A673 (cell line): ENCODE data around the gene PRPF6. TPM values are rescaled to one million over a fixed set of nuclear protein-coding genes. Genes with fewer than 3 reads are reported as not detected.
"Not testable (repeated sequence)": the region's sequence is repeated elsewhere in the genome, so short reads cannot be mapped to it uniquely, and the experiment has no call there.

ENCODE experiments used
- BruUV-seq: library from RNA; stranded (reverse); fragments of 400-500 nt; replicated peaks from 2 replicates; lab custom pipeline; 2021; lab: Mats Ljungman, UMichigan
- CTCF ChIA-PET: fragments of 300-600 bp; sonication (Branson Sonifier 250); formaldehyde crosslinking; loops from one replicate; lab custom pipeline; 2022; ENCODE audit warnings: antibody characterized with exemption; lab: Charles Lee
- POLR2A ChIA-PET: fragments of 300-600 bp; sonication (Branson Sonifier 250); formaldehyde crosslinking; loops from one replicate; lab custom pipeline; 2022; ENCODE audit warnings: antibody characterized with exemption; ENCODE audit not compliant: low non-redundant PET; lab: Charles Lee
- DNase-seq: peaks from one replicate; pipeline ENCODE4 v3.0.0-alpha.2; 2015; ENCODE audit warnings: low spot score
- H3K27ac ChIP-seq: fragments of 200-600 bp; sonication (generic); 2 replicates; pipeline ENCODE4 v1.5.1; 2016; ENCODE audit warnings: mixed run types, low read depth, mild to moderate bottlenecking, mixed read lengths, antibody characterized with exemption, low read length; ENCODE audit not compliant: poor library complexity, severe bottlenecking
- H3K27me3 ChIP-seq: fragments of 200-600 bp; sonication (generic); replicated peaks from 2 replicates; pipeline ENCODE4 v1.6.1; 2017; ENCODE audit warnings: mixed run types, low read depth, mild to moderate bottlenecking, mixed read lengths, antibody characterized with exemption, low read length; ENCODE audit not compliant: insufficient read depth, poor library complexity
- H3K36me3 ChIP-seq: fragments of 200-600 bp; sonication (generic); 2 replicates; pipeline ENCODE4 v1.6.1; 2016; ENCODE audit warnings: mixed run types, mild to moderate bottlenecking, mixed read lengths, antibody characterized with exemption, low read length; ENCODE audit not compliant: insufficient read depth, poor library complexity, severe bottlenecking
- H3K4me1 ChIP-seq: fragments of 200-600 bp; sonication (generic); 2 replicates; pipeline ENCODE4 v1.6.1; 2017; ENCODE audit warnings: mixed run types, mild to moderate bottlenecking, mixed read lengths, antibody characterized with exemption, low read length; ENCODE audit not compliant: insufficient read depth, poor library complexity, severe bottlenecking
- H3K4me3 ChIP-seq: fragments of 200-600 bp; sonication (generic); 2 replicates; pipeline ENCODE4 v1.5.1; 2016; ENCODE audit warnings: low read depth, mixed run types, mild to moderate bottlenecking, mixed read lengths, low read length; ENCODE audit not compliant: poor library complexity, severe bottlenecking
- H3K9me3 ChIP-seq: fragments of 200-600 bp; sonication (generic); 2 replicates; pipeline ENCODE4 v1.6.1; 2016; ENCODE audit warnings: mixed run types, low read depth, mild to moderate bottlenecking, mixed read lengths, antibody characterized with exemption, low read length; ENCODE audit not compliant: poor library complexity, severe bottlenecking
- EZH2 ChIP-seq: fragments of 200-600 bp; sonication (generic); IDR thresholded peaks from 2 replicates; pipeline ENCODE4 v1.6.1; 2017; ENCODE audit warnings: borderline replicate concordance, low read depth, mild to moderate bottlenecking, mixed read lengths, antibody characterized with exemption, low read length; ENCODE audit not compliant: poor library complexity, severe bottlenecking
- intact Hi-C: fragments of 100-400 bp; cut with micrococcal nuclease; formaldehyde crosslinking; loops from one replicate; pipeline ENCODE4 v1.10.0; 2022; ENCODE audit not compliant: unreplicated experiment
- total RNA-seq: library from RNA; stranded (reverse); gene quantifications from 2 replicates; pipeline ENCODE4 v1.2.3, GENCODE V29; 2021
- TF ChIP-seq, protein P1 (sequence below): fragments of 300-800, 200-600 bp; sonication (generic); conservative IDR thresholded peaks from 2 replicates; pipeline ENCODE4 v1.5.1; 2017; ENCODE audit warnings: low read depth, mild to moderate bottlenecking, antibody characterized with exemption, low read length, moderate library complexity, mixed read lengths

The PRPF6 gene
- total RNA-seq, 1 experiment from 2014 or later = 86.3 TPM

GRCh38 chr20:63959699-63960075 lies 21.2 kb upstream of the PRPF6 start:
- POLR2A ChIA-PET = no interaction called here
- Histone ChIP-seq H3K4me1 (peaks cover 12% of the 10 kb centered on the region), H3K9me3 (no peaks in the 10 kb centered on the region), H3K27me3 (no peaks in the 10 kb centered on the region), H3K27ac (no peak overlapping the region), H3K36me3 (peaks cover 29% of the 10 kb centered on the region), H3K4me3 (no peak overlapping the region)
- no TSS peak for BruUV-seq
- DNase-seq = no peak
- CTCF ChIA-PET = no interaction called here
- TF ChIP-seq, protein P1, sequence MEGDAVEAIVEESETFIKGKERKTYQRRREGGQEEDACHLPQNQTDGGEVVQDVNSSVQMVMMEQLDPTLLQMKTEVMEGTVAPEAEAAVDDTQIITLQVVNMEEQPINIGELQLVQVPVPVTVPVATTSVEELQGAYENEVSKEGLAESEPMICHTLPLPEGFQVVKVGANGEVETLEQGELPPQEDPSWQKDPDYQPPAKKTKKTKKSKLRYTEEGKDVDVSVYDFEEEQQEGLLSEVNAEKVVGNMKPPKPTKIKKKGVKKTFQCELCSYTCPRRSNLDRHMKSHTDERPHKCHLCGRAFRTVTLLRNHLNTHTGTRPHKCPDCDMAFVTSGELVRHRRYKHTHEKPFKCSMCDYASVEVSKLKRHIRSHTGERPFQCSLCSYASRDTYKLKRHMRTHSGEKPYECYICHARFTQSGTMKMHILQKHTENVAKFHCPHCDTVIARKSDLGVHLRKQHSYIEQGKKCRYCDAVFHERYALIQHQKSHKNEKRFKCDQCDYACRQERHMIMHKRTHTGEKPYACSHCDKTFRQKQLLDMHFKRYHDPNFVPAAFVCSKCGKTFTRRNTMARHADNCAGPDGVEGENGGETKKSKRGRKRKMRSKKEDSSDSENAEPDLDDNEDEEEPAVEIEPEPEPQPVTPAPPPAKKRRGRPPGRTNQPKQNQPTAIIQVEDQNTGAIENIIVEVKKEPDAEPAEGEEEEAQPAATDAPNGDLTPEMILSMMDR = no peak
- TF ChIP-seq EZH2 = no peak
- intact Hi-C loops = no loop called here

DNA sequence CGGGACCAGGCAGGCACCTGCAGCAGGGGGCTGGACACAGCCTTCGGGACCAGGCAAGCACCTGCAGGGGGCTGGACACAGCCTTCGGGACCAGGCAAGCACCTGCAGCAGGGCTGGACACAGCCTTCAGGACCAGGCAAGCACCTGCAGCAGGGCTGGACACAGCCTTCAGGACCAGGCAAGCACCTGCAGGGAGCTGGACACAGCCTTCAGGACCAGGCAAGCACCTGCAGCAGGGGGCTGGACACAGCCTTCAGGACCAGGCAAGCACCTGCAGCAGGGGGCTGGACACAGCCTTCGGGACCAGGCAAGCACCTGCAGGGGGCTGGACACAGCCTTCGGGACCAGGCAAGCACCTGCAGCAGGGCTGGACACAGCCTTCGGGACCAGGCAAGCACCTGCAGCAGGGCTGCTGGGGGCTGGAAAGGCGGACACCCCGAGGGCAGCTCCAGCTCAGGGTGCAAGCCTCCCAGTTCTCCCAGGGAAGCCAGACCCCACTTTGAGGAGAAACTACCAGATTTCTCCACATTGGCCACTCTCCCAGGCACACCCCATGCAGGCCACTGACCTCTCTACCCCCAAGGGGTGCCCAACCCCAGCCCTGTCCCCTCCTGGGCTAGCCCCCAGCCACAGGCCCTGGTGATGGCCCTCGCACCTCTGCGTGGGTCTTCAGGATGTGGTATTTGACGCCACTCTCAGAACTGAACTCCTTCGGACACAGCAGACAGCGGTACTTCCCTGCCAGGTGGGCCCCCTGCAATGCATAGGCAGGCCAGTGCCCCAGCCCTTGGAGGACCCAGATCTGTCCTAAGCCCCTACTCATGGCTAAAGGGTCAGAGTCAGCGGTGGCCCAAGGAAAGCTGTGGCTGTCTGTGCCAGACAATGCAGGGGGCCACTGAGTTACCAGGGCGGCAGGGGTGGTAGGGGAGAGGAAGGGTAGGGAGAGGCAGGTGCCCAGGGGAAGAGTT lies 20.0 kb upstream of the PRPF6 start:
- peaks cover 12% of the 10 kb centered on the region for H3K4me1 ChIP-seq
- POLR2A ChIA-PET, H3K9me3 ChIP-seq, CTCF ChIA-PET, H3K27ac ChIP-seq, intact Hi-C loops, BruUV-seq, H3K4me3 ChIP-seq, H3K27me3 ChIP-seq, DNase-seq: not testable (repeated sequence)
- peaks cover 30% of the 10 kb centered on the region for H3K36me3 ChIP-seq

DNA sequence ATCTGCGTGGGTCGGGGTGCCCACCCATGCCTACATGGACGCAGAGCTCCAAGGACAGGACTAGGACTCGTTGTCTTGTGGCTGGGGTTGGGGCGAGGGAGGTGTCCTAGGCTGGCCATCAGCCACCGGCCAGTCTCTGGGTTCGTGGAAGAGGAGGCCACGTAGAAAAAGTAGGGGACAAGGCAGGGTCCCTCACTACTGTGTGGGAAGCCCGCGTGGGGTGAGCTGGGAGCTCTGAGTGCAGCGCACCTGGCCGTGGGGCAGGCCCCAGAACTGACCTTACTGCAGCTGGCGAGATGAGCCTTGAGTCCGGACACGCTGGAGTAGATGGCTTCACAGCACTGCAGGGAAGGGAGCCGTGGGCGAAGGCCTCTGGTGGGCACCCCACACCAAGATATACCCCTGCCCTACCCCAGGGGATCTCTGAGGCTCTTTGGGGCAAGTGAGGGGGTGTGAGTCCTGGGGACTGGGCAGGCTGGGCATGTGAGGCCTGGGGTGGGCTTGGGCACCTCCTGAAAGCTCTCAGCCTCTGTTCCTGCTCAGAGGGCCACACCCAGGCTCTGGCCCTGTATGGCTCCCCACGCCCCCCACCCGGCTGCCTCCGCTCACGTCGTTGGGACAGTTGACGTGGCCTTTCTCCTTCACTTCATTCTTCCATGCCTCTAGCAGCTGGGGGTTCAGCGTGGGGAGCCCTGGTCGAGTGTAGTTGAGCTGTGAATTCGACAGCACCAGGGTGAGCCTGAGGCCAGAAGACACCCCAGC lies 19.1 kb upstream of the PRPF6 start:
- Histone ChIP-seq H3K27me3 (no peaks in the 10 kb centered on the region), H3K9me3 (peaks cover 10% of the 10 kb centered on the region), H3K36me3 (peaks cover 40% of the 10 kb centered on the region), H3K4me3 (no peak overlapping the region), H3K4me1 (peaks cover 12% of the 10 kb centered on the region), H3K27ac (no peak overlapping the region)
- ChIA-PET CTCF (no interaction called here), POLR2A (no interaction called here)
- TF ChIP-seq, protein P1 = no peak
- TF ChIP-seq EZH2 = no peak
- BruUV-seq = no TSS peak
- intact Hi-C loops = no loop called here
- DNase-seq = no peak
